ENCODE data around the gene TMEM165.

TMEM165 gene

GRCh38 chr4:55369968-55370367 lies 25.8 kb upstream of the TMEM165 start:
- DNase-seq: no peak

DNA sequence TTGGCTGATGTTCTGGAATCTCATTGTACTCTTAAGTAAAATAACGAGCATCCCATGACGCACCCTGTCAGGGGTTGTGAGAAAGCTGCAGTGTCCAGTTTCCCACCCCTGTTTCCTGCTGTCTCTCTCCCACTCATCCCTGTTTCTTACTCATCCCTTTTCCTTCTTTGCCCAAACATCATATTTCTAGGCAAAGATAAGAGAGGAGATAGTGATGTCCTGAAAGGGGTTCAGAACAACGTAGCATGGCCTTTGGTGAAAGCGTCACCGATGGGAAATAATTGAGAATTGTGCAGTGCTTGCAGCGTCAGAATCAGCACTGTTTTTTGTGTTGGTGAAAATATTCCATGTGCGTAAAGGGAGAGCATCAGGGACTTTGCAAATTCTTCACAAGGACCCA lies 23.5 kb upstream of the TMEM165 start:
- DNase-seq: no peak

DNA sequence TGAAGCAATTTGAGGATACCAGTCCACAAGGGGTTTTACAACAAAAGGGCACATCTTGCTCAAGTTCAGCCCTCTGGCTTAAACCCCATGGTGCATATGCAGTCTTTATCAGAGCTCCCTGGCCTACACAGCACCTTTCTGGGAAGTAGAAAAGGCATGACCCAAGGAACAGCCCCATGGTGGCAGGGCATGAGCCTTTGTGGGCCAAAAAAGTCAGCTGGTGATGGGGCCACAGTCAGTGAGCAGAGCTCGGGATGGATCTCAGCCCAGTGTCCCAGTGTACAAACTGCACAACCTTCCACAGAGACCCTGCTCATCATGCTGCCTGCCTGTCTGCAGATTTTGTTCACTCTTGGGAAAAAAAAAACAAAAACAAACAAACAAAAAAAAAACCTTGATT lies 22.3 kb upstream of the TMEM165 start:
- no peak for DNase-seq

DNA sequence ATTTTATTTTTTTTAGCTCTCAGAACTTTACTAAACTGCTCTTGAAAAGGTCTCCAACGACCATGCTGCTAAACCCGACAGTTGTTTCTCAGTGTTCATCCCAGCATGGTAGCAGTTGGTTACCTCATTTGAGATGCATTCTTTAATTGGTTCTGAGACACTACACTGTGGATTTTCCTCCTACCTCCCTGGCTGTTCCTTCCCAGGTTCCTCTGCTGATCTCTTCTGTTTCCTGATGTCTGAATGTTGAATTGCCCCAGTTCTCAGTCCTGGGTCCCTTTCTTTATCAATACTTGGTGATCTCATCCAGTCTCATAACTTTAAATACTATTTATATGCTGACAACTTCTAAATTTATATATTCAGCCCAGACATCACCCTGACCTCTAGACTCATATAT lies 19.1 kb upstream of the TMEM165 start:
- no peak for DNase-seq

GRCh38 chr4:55378617-55379467 lies 16.9 kb upstream of the TMEM165 start:
- DNase-seq: no peak

GRCh38 chr4:55380576-55380975 lies 15.2 kb upstream of the TMEM165 start:
- DNase-seq: no peak

GRCh38 chr4:55381502-55381901 lies 14.3 kb upstream of the TMEM165 start:
- DNase-seq: no peak

- DNase-seq: no peak
These were observed 13.2 kb upstream of the TMEM165 start for GRCh38 chr4:55382488-55383003.

- no peak for DNase-seq
These were observed 10.5 kb upstream of the TMEM165 start for GRCh38 chr4:55385201-55385649.

GRCh38 chr4:55386073-55386472 lies 9.7 kb upstream of the TMEM165 start:
- no peak for DNase-seq

DNA sequence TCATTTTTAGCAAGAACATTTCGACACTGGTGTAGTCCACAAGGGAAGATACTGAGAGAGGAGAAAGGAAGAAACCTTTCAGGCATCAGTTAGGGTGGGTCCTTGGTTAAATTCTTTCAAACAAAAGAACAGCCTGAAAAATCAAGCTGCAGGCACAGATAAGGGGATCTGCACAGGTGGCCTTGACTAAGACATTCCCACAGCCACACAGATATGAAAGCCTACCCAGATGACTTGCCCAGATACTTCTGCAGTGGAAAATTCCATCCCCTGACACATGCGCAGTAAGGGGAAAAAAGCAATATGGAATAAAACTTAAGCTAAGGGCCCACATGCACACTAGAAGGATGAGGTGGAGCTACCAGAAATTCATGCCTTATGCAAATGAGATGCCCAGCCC lies 8.9 kb upstream of the TMEM165 start:
- no peak for DNase-seq

DNA sequence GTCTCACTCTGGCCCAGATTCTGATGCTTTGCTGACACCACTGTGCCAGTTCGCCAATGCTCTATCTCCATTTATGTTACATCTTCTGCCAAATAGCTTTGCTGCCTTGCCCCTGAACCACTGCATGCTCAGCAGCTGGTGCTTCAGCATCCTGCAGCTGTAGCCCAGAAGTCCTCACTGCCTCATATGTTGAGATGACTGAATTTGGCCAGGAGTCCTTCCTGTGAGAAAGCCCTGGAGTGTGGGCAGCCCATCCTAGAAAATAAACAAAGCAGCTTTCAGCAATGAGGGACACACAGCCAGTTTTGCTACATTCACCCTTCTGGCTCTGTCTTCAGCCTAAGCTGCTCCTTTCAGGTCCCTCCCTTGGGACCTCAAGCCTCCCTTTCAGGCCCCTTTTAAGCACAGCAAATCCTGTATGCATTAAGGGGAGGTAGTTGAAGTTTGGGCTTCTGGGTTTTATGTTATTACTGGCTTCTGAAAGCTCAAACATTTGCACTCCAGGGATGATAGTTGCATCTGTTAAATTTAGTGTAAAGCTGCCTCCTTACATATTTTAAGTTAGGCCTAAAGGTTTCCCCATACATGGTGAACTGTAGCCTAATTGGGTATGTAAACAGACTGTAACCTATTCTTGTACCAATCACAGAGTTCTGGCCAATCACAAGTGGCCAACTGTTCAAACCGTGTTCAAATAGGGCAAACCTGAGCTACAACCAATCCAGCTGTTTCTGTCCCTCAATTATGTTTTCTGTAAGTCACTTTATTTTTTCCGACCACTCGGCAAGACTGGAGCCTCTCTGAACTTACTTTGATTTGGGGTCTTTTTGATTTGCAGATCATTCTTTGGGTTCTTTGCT lies 2.1 kb upstream of the TMEM165 start:
- DNase-seq: no peak

DNA sequence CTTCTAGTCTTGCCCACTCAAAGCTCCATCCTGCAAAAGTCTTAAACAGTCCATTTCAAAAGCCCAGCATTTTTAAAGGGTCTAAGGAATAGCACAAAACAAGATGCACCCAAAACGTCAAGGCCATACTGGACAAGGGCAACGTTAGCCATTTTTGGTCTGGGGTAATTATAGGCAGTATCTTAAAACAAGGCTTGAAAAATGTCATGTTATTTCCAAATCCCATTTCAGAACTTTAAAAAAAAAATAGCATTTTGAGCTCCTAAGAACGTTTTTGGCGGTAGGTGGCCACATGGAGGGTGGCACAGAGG lies 584 bp upstream of the TMEM165 start:
- DNase-seq: no peak

- peak; percentile 12 for DNase-seq
These were observed 760 bp downstream of the TMEM165 start for GRCh38 chr4:55396308-55397125.

DNA sequence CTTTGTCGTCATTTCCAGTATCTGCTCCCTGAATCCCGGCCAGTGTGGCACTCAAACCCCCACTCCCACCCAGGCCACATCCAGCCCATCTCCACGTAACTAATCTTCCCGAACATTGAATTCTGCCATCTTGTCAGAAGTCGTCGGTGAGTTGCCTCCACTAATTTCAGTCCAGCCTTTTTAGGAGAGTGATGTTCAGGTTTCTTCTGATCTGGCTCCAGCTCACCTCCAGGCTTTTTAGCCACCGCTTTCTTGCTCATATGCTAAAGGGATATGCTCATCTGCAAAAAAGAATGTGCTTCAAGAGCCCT lies 1.3 kb downstream of the TMEM165 start:
- no peak for DNase-seq

GRCh38 chr4:55397520-55398321 lies 2.0 kb downstream of the TMEM165 start:
- DNase-seq: no peak

- DNase-seq: no peak
These were observed 2.7 kb downstream of the TMEM165 start for GRCh38 chr4:55398461-55398860.

DNA sequence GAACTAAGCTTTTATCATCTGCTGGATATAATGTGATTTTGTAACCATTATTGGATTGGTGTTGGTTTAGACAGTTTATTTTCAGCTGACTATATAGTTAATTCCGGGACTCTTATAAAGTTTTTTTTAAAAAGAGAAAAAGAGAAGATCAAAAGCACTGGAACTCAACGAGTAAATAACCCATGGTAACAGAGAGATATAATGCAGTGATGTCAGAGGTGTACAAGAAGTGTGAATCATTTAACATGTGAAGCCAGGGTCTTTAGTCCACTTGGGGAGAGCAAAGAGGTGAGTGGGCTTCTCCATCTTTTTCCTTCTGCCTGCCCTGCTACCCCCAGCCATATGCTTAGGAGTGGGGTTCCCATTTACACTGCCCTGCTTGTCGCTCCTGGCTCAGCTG lies 3.2 kb downstream of the TMEM165 start:
- DNase-seq: no peak

DNA sequence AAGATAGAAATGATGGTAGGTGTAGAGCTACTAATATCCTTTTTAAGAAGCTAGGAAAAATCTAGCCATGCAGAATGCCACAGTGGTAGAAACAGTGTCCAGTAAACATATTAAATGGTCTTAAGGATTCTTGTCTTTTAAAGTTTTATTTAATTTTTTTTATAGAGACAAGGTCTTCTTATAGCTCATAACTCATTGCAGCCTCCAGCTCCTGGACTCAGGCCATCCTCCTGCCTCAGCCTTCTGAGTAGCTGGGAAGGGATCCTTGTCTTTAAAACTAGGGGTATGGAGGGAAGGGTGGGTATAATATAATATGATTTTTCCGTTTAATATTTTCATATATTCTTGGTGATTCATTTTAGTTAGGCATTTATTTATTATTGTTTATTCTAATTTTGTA lies 3.8 kb downstream of the TMEM165 start:
- DNase-seq: no peak

GRCh38 chr4:55405073-55405472 lies 9.3 kb downstream of the TMEM165 start:
- DNase-seq: no peak

DNA sequence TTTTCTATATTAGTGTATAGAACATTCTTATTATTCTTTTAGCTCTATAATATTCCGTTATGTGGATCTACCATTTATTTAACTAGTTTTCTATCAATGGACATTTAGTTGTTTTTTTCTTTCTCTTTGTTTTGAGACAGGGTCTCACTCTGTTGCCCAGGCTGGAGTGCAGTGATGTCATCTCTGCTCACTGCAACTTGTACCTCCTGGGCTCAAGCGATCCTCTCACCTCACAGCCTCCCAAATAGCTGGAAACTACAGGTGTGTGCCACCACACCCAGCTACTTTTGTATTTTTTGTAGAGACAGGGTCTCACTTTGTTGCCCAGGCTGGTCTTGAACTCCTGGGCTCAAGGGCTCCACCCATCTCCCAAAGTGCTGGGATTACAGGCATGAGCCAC lies 10.8 kb downstream of the TMEM165 start:
- no peak for DNase-seq

DNA sequence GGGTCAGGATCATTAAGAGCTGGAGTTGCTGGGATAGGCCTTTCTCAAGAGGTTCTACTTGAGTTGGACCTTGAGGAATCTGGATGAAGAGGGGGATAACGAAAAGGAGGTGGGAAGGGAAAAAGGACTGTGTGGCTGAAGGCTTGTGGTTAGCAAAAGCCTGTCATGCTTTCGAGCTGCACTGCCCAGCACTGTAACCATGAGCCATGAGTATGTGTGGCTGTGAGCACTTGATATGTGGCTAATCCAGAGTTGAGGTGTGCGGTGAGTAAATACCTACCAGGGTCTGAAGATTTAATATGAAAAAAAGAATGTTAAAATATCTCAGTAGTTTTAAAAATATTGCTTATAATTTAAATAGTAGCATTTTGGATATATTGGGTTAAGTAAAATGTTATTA lies 11.4 kb downstream of the TMEM165 start:
- DNase-seq: no peak

Data from effector CD4-positive, alpha-beta T cell (primary cell).